ENCODE measurements around the gene ZBTB43.
A peak's percentile ranks its signal among the peaks of the same experiment; 100 is the strongest.
"Not testable (repeated sequence)": the region's sequence is repeated elsewhere in the genome, so short reads cannot be mapped to it uniquely, and the experiment has no call there.

The ZBTB43 gene

GRCh38 chr9:126790561-126790960, 14.3 kb upstream of the ZBTB43 start:
- DNase-seq (ENCODE audit: low read depth): no peak

- DNase-seq (ENCODE audit: low read depth): peak; percentile 99
These were observed 13.2 kb upstream of the ZBTB43 start for GRCh38 chr9:126791406-126792230.

GRCh38 chr9:126793686-126794417, 11.0 kb upstream of the ZBTB43 start:
- DNase-seq (ENCODE audit: low read depth): no peak

GRCh38 chr9:126794441-126794840, 10.4 kb upstream of the ZBTB43 start:
- no peak for DNase-seq (ENCODE audit: low read depth)

GRCh38 chr9:126796758-126797157, 8.1 kb upstream of the ZBTB43 start:
- DNase-seq (ENCODE audit: low read depth): no peak

- no peak for DNase-seq (ENCODE audit: low read depth)
These were observed 6.9 kb upstream of the ZBTB43 start for GRCh38 chr9:126797903-126798302.

GRCh38 chr9:126799034-126799433, 5.8 kb upstream of the ZBTB43 start:
- no peak for DNase-seq (ENCODE audit: low read depth)

GRCh38 chr9:126802318-126803059, 2.4 kb upstream of the ZBTB43 start:
- DNase-seq (ENCODE audit: low read depth): no peak

GRCh38 chr9:126804198-126804695, 593 bp upstream of the ZBTB43 start:
- DNase-seq (ENCODE audit: low read depth): no peak

GRCh38 chr9:126805554-126806262, 868 bp downstream of the ZBTB43 start:
- peak; percentile 30 for DNase-seq (ENCODE audit: low read depth)

- peak; percentile 63 for DNase-seq (ENCODE audit: low read depth)
These were observed 1.5 kb downstream of the ZBTB43 start for GRCh38 chr9:126806336-126806735.

GRCh38 chr9:126809068-126809467, 4.2 kb downstream of the ZBTB43 start:
- peak; percentile 89 for DNase-seq (ENCODE audit: low read depth)

- not testable (repeated sequence) for DNase-seq (ENCODE audit: low read depth)
These were observed 5.4 kb downstream of the ZBTB43 start for GRCh38 chr9:126810221-126810620.

GRCh38 chr9:126813072-126813471, 8.2 kb downstream of the ZBTB43 start:
- DNase-seq (ENCODE audit: low read depth): no peak

GRCh38 chr9:126814091-126814490, 9.3 kb downstream of the ZBTB43 start:
- no peak for DNase-seq (ENCODE audit: low read depth)

- not testable (repeated sequence) for DNase-seq (ENCODE audit: low read depth)
These were observed 12.8 kb downstream of the ZBTB43 start for GRCh38 chr9:126817615-126818014.

GRCh38 chr9:126818482-126818881, 13.6 kb downstream of the ZBTB43 start:
- DNase-seq (ENCODE audit: low read depth): no peak

- no peak for DNase-seq (ENCODE audit: low read depth)
These were observed 14.6 kb downstream of the ZBTB43 start for GRCh38 chr9:126819482-126819881.

- DNase-seq (ENCODE audit: low read depth): no peak
These were observed 17.4 kb downstream of the ZBTB43 start for GRCh38 chr9:126822278-126822677.

GRCh38 chr9:126822873-126823272, 18.0 kb downstream of the ZBTB43 start:
- DNase-seq (ENCODE audit: low read depth): no peak

GRCh38 chr9:126824052-126824451, 19.2 kb downstream of the ZBTB43 start:
- not testable (repeated sequence) for DNase-seq (ENCODE audit: low read depth)

GRCh38 chr9:126827227-126827626, 22.4 kb downstream of the ZBTB43 start:
- no peak for DNase-seq (ENCODE audit: low read depth)

Measured in iris pigment epithelial cell (primary cell).